ENCODE results near the gene PRODH. TPM values are rescaled to one million over a fixed set of nuclear protein-coding genes. Genes with fewer than 3 reads are reported as not detected.
"Not testable (repeated sequence)": the region's sequence is repeated elsewhere in the genome, so short reads cannot be mapped to it uniquely, and the experiment has no call there.

Gene PRODH
- polyA plus RNA-seq, 3 donors, result not detected

GRCh38 chr22:18966748-18967147 is 30.7 kb upstream of the PRODH start:
- no peak for DNase-seq
- Histone ChIP-seq H3K27ac (ENCODE audit: low read depth in 1 of 2, low read length in 2 of 2) (no peak overlapping the region), H3K79me2 (ENCODE audit: insufficient read depth, low read length) (no peaks in the 10 kb centered on the region), H3K27me3 (ENCODE audit: control insufficient read depth in 2 of 2, insufficient read depth in 2 of 2, low read length in 2 of 2) (peaks cover 2 to 20% of the 10 kb centered on the region in 2 donors), H3K4me1 (ENCODE audit: control insufficient read depth in 1 of 2, insufficient read depth in 2 of 2, low read length in 2 of 2) (no peaks in the 10 kb centered on the region), H2AFZ (ENCODE audit: insufficient read depth, low read depth, low read length, poor library complexity, severe bottlenecking) (no peak overlapping the region), H3K9ac (ENCODE audit: insufficient read depth, low read length, poor library complexity, severe bottlenecking) (no peak overlapping the region), H4K20me1 (ENCODE audit: insufficient read depth, low read length) (no peaks in the 10 kb centered on the region), H3K36me3 (replicated peaks in 1 of 2; ENCODE audit: control insufficient read depth in 1 of 2, insufficient read depth in 2 of 2, low read length in 2 of 2) (no peaks in the 10 kb centered on the region), H3K4me3 (replicated peaks in 1 of 3; ENCODE audit: low read depth in 2 of 3, low read length in 3 of 3) (no peak overlapping the region), H3K9me3 (replicated peaks in 1 of 2; ENCODE audit: control insufficient read depth in 1 of 2, insufficient read depth in 1 of 2, low read length in 2 of 2) (no peaks in the 10 kb centered on the region), H3K4me2 (replicated peaks; ENCODE audit: extremely low read depth, low read length, poor library complexity, severe bottlenecking) (no peak overlapping the region)
- H3K9me3 Mint-ChIP-seq, result peaks cover 0 to 2% (median 0%) of the 10 kb centered on the region in 7 donors
- 71% methylated on average over 7 of the region's 7 CpGs for WGBS (ENCODE audit: insufficient coverage)
- H3K4me1 Mint-ChIP-seq, result no peaks in the 10 kb centered on the region
- peaks cover 17 to 38% (median 30%) of the 10 kb centered on the region in 3 donors for H3K27me3 Mint-ChIP-seq (ENCODE audit: low read depth in 3 of 3)
- no peak overlapping the region for H3K27ac Mint-ChIP-seq
- H3K4me3 Mint-ChIP-seq, result no peak overlapping the region
- intact Hi-C loops (cut with micrococcal nuclease), result loop anchor here in 1 of 2 donors (10.0 kb wide), 1 partner anchor 1308 kb away; no protein-coding TSS in a partner anchor
- TF ChIP-seq CTCF (IDR thresholded peaks at IDR 0.05), result no peak
- H3K36me3 Mint-ChIP-seq, result no peaks in the 10 kb centered on the region

GRCh38 chr22:18965526-18966421 is 29.7 kb upstream of the PRODH start:
- H3K9me3 ChIP-seq (replicated peaks in 1 of 2; ENCODE audit: control insufficient read depth in 1 of 2, insufficient read depth in 1 of 2, low read length in 2 of 2), result no peaks in the 10 kb centered on the region
- no peak overlapping the region for H3K4me3 ChIP-seq (replicated peaks in 1 of 3; ENCODE audit: low read depth in 2 of 3, low read length in 3 of 3)
- no peak for DNase-seq
- no peak overlapping the region for H3K9ac ChIP-seq (ENCODE audit: insufficient read depth, low read length, poor library complexity, severe bottlenecking)
- H3K4me1 ChIP-seq (ENCODE audit: control insufficient read depth in 1 of 2, insufficient read depth in 2 of 2, low read length in 2 of 2), result no peaks in the 10 kb centered on the region
- H2AFZ ChIP-seq (ENCODE audit: insufficient read depth, low read depth, low read length, poor library complexity, severe bottlenecking), result no peak overlapping the region
- Mint-ChIP-seq H3K4me1 (no peaks in the 10 kb centered on the region), H3K4me3 (no peak overlapping the region), H3K27ac (no peak overlapping the region), H3K36me3 (no peaks in the 10 kb centered on the region), H3K27me3 (ENCODE audit: low read depth in 3 of 3) (peaks cover 9 to 28% (median 20%) of the 10 kb centered on the region in 3 donors), H3K9me3 (no peaks in the 10 kb centered on the region)
- H3K27ac ChIP-seq (ENCODE audit: low read depth in 1 of 2, low read length in 2 of 2), result no peak overlapping the region
- H3K4me2 ChIP-seq (replicated peaks; ENCODE audit: extremely low read depth, low read length, poor library complexity, severe bottlenecking), result no peak overlapping the region
- TF ChIP-seq CTCF (IDR thresholded peaks at IDR 0.05), result no peak
- no peaks in the 10 kb centered on the region for H3K36me3 ChIP-seq (replicated peaks in 1 of 2; ENCODE audit: control insufficient read depth in 1 of 2, insufficient read depth in 2 of 2, low read length in 2 of 2)
- no peaks in the 10 kb centered on the region for H3K79me2 ChIP-seq (ENCODE audit: insufficient read depth, low read length)
- H3K27me3 ChIP-seq (ENCODE audit: control insufficient read depth in 2 of 2, insufficient read depth in 2 of 2, low read length in 2 of 2), result peaks cover 0 to 10% of the 10 kb centered on the region in 2 donors
- no peaks in the 10 kb centered on the region for H4K20me1 ChIP-seq (ENCODE audit: insufficient read depth, low read length)
- intact Hi-C loops (cut with micrococcal nuclease), result loop anchor here in 1 of 2 donors (10.0 kb wide), 1 partner anchor 1309 kb away; no protein-coding TSS in a partner anchor
- 82% methylated on average over 9 of the region's 14 CpGs for WGBS (ENCODE audit: insufficient coverage)

- not testable (repeated sequence) for H3K27ac Mint-ChIP-seq; H3K9me3 ChIP-seq (replicated peaks in 1 of 2; ENCODE audit: control insufficient read depth in 1 of 2, insufficient read depth in 1 of 2, low read length in 2 of 2); H3K9ac ChIP-seq (ENCODE audit: insufficient read depth, low read length, poor library complexity, severe bottlenecking); H3K36me3 Mint-ChIP-seq; H4K20me1 ChIP-seq (ENCODE audit: insufficient read depth, low read length); H3K79me2 ChIP-seq (ENCODE audit: insufficient read depth, low read length); H3K4me3 ChIP-seq (replicated peaks in 1 of 3; ENCODE audit: low read depth in 2 of 3, low read length in 3 of 3); H3K36me3 ChIP-seq (replicated peaks in 1 of 2; ENCODE audit: control insufficient read depth in 1 of 2, insufficient read depth in 2 of 2, low read length in 2 of 2); H3K27ac ChIP-seq (ENCODE audit: low read depth in 1 of 2, low read length in 2 of 2); H3K9me3 Mint-ChIP-seq; H3K27me3 ChIP-seq (ENCODE audit: control insufficient read depth in 2 of 2, insufficient read depth in 2 of 2, low read length in 2 of 2); H2AFZ ChIP-seq (ENCODE audit: insufficient read depth, low read depth, low read length, poor library complexity, severe bottlenecking); DNase-seq; H3K4me3 Mint-ChIP-seq; H3K4me1 Mint-ChIP-seq; H3K4me2 ChIP-seq (replicated peaks; ENCODE audit: extremely low read depth, low read length, poor library complexity, severe bottlenecking); H3K4me1 ChIP-seq (ENCODE audit: control insufficient read depth in 1 of 2, insufficient read depth in 2 of 2, low read length in 2 of 2)
- H3K27me3 Mint-ChIP-seq (ENCODE audit: low read depth in 3 of 3), result peaks cover 8 to 22% (median 18%) of the 10 kb centered on the region in 3 donors
- intact Hi-C loops (cut with micrococcal nuclease), result loop anchor here in 1 of 2 donors (10.0 kb wide), 1 partner anchor 1310 kb away; no protein-coding TSS in a partner anchor
- WGBS (ENCODE audit: insufficient coverage), result 93% methylated on average over 13 of the region's 19 CpGs
These were observed 28.6 kb upstream of the PRODH start for GRCh38 chr22:18964501-18965265.

All from CD14-positive monocyte (primary cell).